HepG2 (cell line): ENCODE results near the gene SPINDOC. TPM values are rescaled to one million over a fixed set of nuclear protein-coding genes. Genes with fewer than 3 reads are reported as not detected.

Experiments used
- ATAC-seq: fragments of 200-7000 bp; cut with Tn5 transposase; 3 replicates; pipeline ENCODE4 v1.9.1; 2020; ENCODE audit warnings: mild to moderate bottlenecking, moderate library complexity
- BruUV-seq: library from RNA; stranded (reverse); fragments of 400-500 nt; replicated peaks from 2 replicates; lab custom pipeline; 2021; lab: Mats Ljungman, UMichigan
- CTCF ChIA-PET: fragments of 300-600 bp; formaldehyde crosslinking; extraction: SDS; loops from one replicate; lab custom pipeline; 2021; ENCODE audit warnings: low total read pairs, inconsistent platforms, low intra/inter-chr PET ratio; lab: Yijun Ruan, JAX
- POLR2A ChIA-PET: fragments of 350-600 bp; sonication (Branson Sonifier 250); formaldehyde crosslinking; loops from one replicate; lab custom pipeline; 2020; ENCODE audit warnings: antibody characterized with exemption, inconsistent platforms; lab: Yijun Ruan, JAX
- DNase-seq: peaks from one replicate; pipeline ENCODE4 v3.0.0-alpha.2; 2015; ENCODE audit warnings: low spot score
- FAIRE-seq: peaks from 3 replicates; lab custom pipeline; 2011; peaks lifted over from hg19 to GRCh38; lab: Jason Lieb, UNC
- H2AFZ ChIP-seq: one replicate; pipeline ENCODE4 v1.6.1; 2011; ENCODE audit warnings: low read length, inconsistent platforms
- H3K27ac ChIP-seq: fragments of 300-600 bp; 3 replicates; pipeline ENCODE4 v1.8.0; 2011; ENCODE audit warnings: mixed run types, mild to moderate bottlenecking, mixed read lengths, low read length, inconsistent platforms; ENCODE audit not compliant: insufficient read depth; ENCODE audit errors: extremely low read length
- H3K27me3 ChIP-seq, 2 experiments: fragments of 200-600 bp in 1 of 2; 2 replicates in 1 of 2; 3 replicates in 1 of 2; pipeline versions ENCODE4 v1.6.0 to v1.8.0; 2011; ENCODE audit warnings: low read length in 2 of 2, mild to moderate bottlenecking in 2 of 2, moderate library complexity in 2 of 2, inconsistent platforms in 1 of 2; ENCODE audit not compliant: insufficient read depth in 2 of 2, control insufficient read depth in 1 of 2
- H3K36me3 ChIP-seq, 2 experiments: fragments of 200-600 bp in 1 of 2; replicated peaks in 1 of 2; 2 replicates in 1 of 2; 3 replicates in 1 of 2; pipeline versions ENCODE4 v1.5.1 to v1.8.0; 2011; ENCODE audit warnings: low read length in 2 of 2, inconsistent platforms in 1 of 2; ENCODE audit not compliant: insufficient read depth in 2 of 2, control insufficient read depth in 1 of 2
- H3K4me1 ChIP-seq: 2 replicates; pipeline ENCODE4 v1.5.1; 2012; ENCODE audit warnings: low read length, inconsistent platforms; ENCODE audit not compliant: insufficient read depth
- H3K4me2 ChIP-seq: 2 replicates; pipeline ENCODE4 v1.6.0; 2011; ENCODE audit warnings: low read depth, low read length, inconsistent platforms
- H3K4me3 ChIP-seq, 3 experiments: fragments of 200-600 bp in 1 of 3; sonication (generic), shearing (Covaris generic) in 1 of 3; replicated peaks in 1 of 3; 2 replicates each; pipeline ENCODE4 v1.5.1; 2011 to 2016; ENCODE audit warnings: low read length in 3 of 3, inconsistent platforms in 2 of 3, low read depth in 2 of 3, mild to moderate bottlenecking in 2 of 3, control low read depth in 1 of 3, mixed read lengths in 1 of 3; ENCODE audit not compliant: insufficient read depth in 1 of 3
- H3K79me2 ChIP-seq: one replicate; pipeline ENCODE4 v1.6.1; 2011; ENCODE audit warnings: low read length, inconsistent platforms; ENCODE audit not compliant: insufficient read depth
- H3K9ac ChIP-seq: 2 replicates; pipeline ENCODE4 v1.6.0; 2011; ENCODE audit warnings: mild to moderate bottlenecking, low read depth, low read length, inconsistent platforms; ENCODE audit not compliant: insufficient read depth
- H3K9me3 ChIP-seq: 2 replicates; pipeline ENCODE4 v1.5.1; 2012; ENCODE audit warnings: mild to moderate bottlenecking, low read length
- H4K20me1 ChIP-seq: 2 replicates; pipeline ENCODE4 v1.6.0; 2011; ENCODE audit warnings: inconsistent platforms, mild to moderate bottlenecking, low read length, moderate library complexity; ENCODE audit not compliant: insufficient read depth
- HDAC2 ChIP-seq: sonication (generic); formaldehyde crosslinking; IDR thresholded peaks from 2 replicates; pipeline ENCODE4 v1.4.0; 2020; ENCODE audit warnings: missing genetic modification reagents
- MIXL1 ChIP-seq: IDR thresholded peaks from 2 replicates; pipeline ENCODE4 v1.6.1; 2016
- NCOA1 ChIP-seq: sonication (generic); formaldehyde crosslinking; IDR thresholded peaks from 2 replicates; pipeline ENCODE4 v1.9.0; 2021; ENCODE audit warnings: missing genetic modification reagents
- RAD21 ChIP-seq: fragments of 450-650 bp; formaldehyde crosslinking; IDR thresholded peaks from 2 replicates; pipeline ENCODE4 v1.5.0; 2020; ENCODE audit warnings: mild to moderate bottlenecking
- SP2 ChIP-seq: sonication (generic); formaldehyde crosslinking; IDR thresholded peaks from 2 replicates; pipeline ENCODE4 v1.5.1; 2020; ENCODE audit warnings: mild to moderate bottlenecking, missing genetic modification reagents
- YEATS4 ChIP-seq: sonication (generic); formaldehyde crosslinking; IDR thresholded peaks from 2 replicates; pipeline ENCODE4 v1.4.0; 2020; ENCODE audit warnings: missing genetic modification reagents, borderline replicate concordance
- ZNF180 ChIP-seq: sonication (generic); formaldehyde crosslinking; IDR thresholded peaks from 2 replicates; pipeline ENCODE4 v1.4.0; 2020; ENCODE audit warnings: low read depth, missing genetic modification reagents, borderline replicate concordance
- ZNF451 ChIP-seq: sonication (generic); formaldehyde crosslinking; IDR thresholded peaks from 2 replicates; pipeline ENCODE4 v1.5.0; 2020; ENCODE audit warnings: mild to moderate bottlenecking, missing genetic modification reagents
- ZNF652 ChIP-seq: IDR thresholded peaks from 2 replicates; pipeline ENCODE4 v1.6.1; 2016; ENCODE audit warnings: low read depth, borderline replicate concordance
- ZNF775 ChIP-seq: sonication (generic); formaldehyde crosslinking; IDR thresholded peaks from 2 replicates; pipeline ENCODE4 v1.4.0; 2020; ENCODE audit warnings: missing genetic modification reagents, mild to moderate bottlenecking, moderate library complexity, borderline replicate concordance
- ZSCAN9 ChIP-seq: IDR thresholded peaks from 2 replicates; pipeline ENCODE4 v1.6.1; 2016; ENCODE audit warnings: borderline replicate concordance
- WGBS: methylation state at CpG from one replicate; pipeline ENCODE4 v1.1.6; 2017; ENCODE audit warnings: low lambda C conversion rate; 5-methylcytosine and 5-hydroxymethylcytosine counted together
- in situ Hi-C: cut with HindIII; loops from 2 replicates; pipeline ENCODE4 v1.10.0; 2017; ENCODE audit warnings: low pct_unique_long_range_greater_than_20kb; ENCODE audit not compliant: extremely low pct_ligation_motif_present
- intact Hi-C: fragments of 100-400 bp; cut with micrococcal nuclease; formaldehyde crosslinking; loops from one replicate; pipeline ENCODE4 v1.10.0; 2022; ENCODE audit not compliant: unreplicated experiment
- polyA plus RNA-seq, 8 experiments: library from polyadenylated mRNA; depleted of rRNA in 3 of 8; stranded (reverse) in 7 of 8; unstranded in 1 of 8; fragments of >200 nt; fragmentation: Illumina TruSeq in 4 of 8; extraction: Trizol in 4 of 8; gene quantifications; 2 replicates each; pipeline versions ENCODE4 v1.2.1 to v1.2.3, GENCODE V29; 2011 to 2016; ENCODE audit warnings: low read depth in 4 of 8, missing spikeins in 1 of 8, mixed read lengths in 1 of 8; ENCODE audit not compliant: insufficient read depth in 1 of 8
- total RNA-seq, 5 experiments: library from RNA; depleted of rRNA; stranded (reverse); fragments of >200 nt; fragmentation: Illumina TruSeq; extraction: Trizol; gene quantifications; 2 replicates each; pipeline ENCODE4 v1.2.3, GENCODE V29; 2016; ENCODE audit warnings: low read depth in 1 of 5
- TF ChIP-seq, protein P1 (sequence below): sonication (generic); formaldehyde crosslinking; conservative IDR thresholded peaks from 2 replicates; pipeline ENCODE4 v1.8.0; 2022; ENCODE audit warnings: missing genetic modification reagents
- TF ChIP-seq, protein P2 (sequence below): sonication (generic); formaldehyde crosslinking; IDR thresholded peaks from 2 replicates; pipeline ENCODE4 v1.5.0; 2020; ENCODE audit warnings: missing genetic modification reagents
- TF ChIP-seq, protein P3 (sequence below): sonication (generic); formaldehyde crosslinking; IDR thresholded peaks from 2 replicates; pipeline ENCODE4 v1.4.0; 2020; ENCODE audit warnings: mild to moderate bottlenecking, missing genetic modification reagents, borderline replicate concordance

Gene SPINDOC
- total and polyA plus RNA-seq, 2 of the 13 experiments (the other 11 are each of a cell fraction or from before 2014, with no cell fraction given), result 21.4 to 29.9 TPM

DNA sequence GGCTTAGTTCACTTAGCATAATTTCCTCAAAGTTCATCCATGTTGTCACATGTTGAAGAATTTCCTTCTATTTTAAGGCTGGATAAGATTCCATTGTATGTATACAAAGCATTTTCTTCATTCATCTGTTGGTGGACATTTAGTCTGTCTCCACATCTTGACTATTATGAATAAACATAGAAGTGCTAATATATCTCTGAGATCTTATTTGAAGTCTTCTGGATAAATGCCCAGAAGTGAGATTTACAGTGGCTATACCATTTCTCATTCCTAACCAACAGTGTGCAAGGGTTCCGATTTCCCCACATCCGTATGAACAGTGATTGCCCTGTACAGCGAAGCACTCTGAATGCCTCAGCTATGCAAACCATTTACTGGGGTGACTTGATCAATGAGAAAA is 38.1 kb upstream of the SPINDOC start:
- ChIA-PET CTCF (no interaction called here), POLR2A (no interaction called here)
- no peak overlapping the region for H3K9ac ChIP-seq
- no peak overlapping the region for H3K4me3 ChIP-seq
- intact Hi-C loops (no loop called here), in situ Hi-C loops (no loop called here)
- H3K27ac ChIP-seq, result no peak overlapping the region
- peaks cover 7% of the 10 kb centered on the region for H3K4me1 ChIP-seq
- H3K79me2 ChIP-seq, result no peaks in the 10 kb centered on the region
- TF ChIP-seq, protein P1, sequence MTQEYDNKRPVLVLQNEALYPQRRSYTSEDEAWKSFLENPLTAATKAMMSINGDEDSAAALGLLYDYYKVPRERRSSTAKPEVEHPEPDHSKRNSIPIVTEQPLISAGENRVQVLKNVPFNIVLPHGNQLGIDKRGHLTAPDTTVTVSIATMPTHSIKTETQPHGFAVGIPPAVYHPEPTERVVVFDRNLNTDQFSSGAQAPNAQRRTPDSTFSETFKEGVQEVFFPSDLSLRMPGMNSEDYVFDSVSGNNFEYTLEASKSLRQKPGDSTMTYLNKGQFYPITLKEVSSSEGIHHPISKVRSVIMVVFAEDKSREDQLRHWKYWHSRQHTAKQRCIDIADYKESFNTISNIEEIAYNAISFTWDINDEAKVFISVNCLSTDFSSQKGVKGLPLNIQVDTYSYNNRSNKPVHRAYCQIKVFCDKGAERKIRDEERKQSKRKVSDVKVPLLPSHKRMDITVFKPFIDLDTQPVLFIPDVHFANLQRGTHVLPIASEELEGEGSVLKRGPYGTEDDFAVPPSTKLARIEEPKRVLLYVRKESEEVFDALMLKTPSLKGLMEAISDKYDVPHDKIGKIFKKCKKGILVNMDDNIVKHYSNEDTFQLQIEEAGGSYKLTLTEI (CRISPR knock-in tag), result no peak
- no peak for TF ChIP-seq ZNF775 (CRISPR knock-in tag)
- H4K20me1 ChIP-seq, result no peaks in the 10 kb centered on the region
- 98% methylated on average over 3 of the region's 3 CpGs for WGBS
- FAIRE-seq, result no peak
- H2AFZ ChIP-seq, result no peak overlapping the region
- ATAC-seq, result no peak
- no peaks in the 10 kb centered on the region for H3K36me3 ChIP-seq
- BruUV-seq, result no TSS peak
- H3K4me2 ChIP-seq, result no peak overlapping the region
- no peak for DNase-seq
- no peaks in the 10 kb centered on the region; a peak in 1 of 5 replicates for H3K27me3 ChIP-seq
- H3K9me3 ChIP-seq, result no peaks in the 10 kb centered on the region

DNA sequence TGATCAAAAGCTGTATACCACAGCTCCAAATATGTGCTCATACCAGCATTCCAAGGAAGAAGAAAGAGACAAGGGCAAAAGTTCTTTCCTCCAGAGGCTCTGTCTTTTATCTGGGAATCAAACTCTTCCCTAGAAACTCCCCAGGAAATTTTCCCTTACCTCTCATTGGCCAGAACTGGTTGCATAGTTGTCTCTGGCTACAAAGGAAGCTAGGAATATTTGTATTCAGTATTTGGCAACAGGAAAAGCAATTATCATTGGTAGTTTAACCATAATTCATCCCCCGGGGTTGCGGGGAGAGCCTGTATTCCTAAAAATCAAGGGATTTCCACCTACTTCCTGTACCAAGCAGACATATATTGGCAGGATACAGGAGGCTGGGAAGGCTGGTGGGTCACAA is 34.2 kb upstream of the SPINDOC start:
- no peak for DNase-seq
- no peak overlapping the region for H3K9ac ChIP-seq
- no peak for FAIRE-seq
- no peaks in the 10 kb centered on the region for H3K36me3 ChIP-seq
- ChIA-PET POLR2A (no interaction called here), CTCF (no interaction called here)
- H3K4me3 ChIP-seq, result no peak overlapping the region
- no peaks in the 10 kb centered on the region for H3K27me3 ChIP-seq
- no peaks in the 10 kb centered on the region for H3K79me2 ChIP-seq
- intact Hi-C loops (no loop called here), in situ Hi-C loops (no loop called here)
- peaks cover 9% of the 10 kb centered on the region for H3K4me1 ChIP-seq
- no peak overlapping the region for H3K27ac ChIP-seq
- ATAC-seq, result no peak
- H3K9me3 ChIP-seq, result no peaks in the 10 kb centered on the region
- BruUV-seq, result no TSS peak
- H2AFZ ChIP-seq, result no peak overlapping the region
- no peak overlapping the region for H3K4me2 ChIP-seq
- WGBS, result 75% methylated on average over 2 of the region's 2 CpGs
- no peaks in the 10 kb centered on the region for H4K20me1 ChIP-seq
- TF ChIP-seq, protein P2, sequence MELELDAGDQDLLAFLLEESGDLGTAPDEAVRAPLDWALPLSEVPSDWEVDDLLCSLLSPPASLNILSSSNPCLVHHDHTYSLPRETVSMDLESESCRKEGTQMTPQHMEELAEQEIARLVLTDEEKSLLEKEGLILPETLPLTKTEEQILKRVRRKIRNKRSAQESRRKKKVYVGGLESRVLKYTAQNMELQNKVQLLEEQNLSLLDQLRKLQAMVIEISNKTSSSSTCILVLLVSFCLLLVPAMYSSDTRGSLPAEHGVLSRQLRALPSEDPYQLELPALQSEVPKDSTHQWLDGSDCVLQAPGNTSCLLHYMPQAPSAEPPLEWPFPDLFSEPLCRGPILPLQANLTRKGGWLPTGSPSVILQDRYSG, result no peak
- no peak for TF ChIP-seq MIXL1 (CRISPR knock-in tag)
- TF ChIP-seq, protein P3, sequence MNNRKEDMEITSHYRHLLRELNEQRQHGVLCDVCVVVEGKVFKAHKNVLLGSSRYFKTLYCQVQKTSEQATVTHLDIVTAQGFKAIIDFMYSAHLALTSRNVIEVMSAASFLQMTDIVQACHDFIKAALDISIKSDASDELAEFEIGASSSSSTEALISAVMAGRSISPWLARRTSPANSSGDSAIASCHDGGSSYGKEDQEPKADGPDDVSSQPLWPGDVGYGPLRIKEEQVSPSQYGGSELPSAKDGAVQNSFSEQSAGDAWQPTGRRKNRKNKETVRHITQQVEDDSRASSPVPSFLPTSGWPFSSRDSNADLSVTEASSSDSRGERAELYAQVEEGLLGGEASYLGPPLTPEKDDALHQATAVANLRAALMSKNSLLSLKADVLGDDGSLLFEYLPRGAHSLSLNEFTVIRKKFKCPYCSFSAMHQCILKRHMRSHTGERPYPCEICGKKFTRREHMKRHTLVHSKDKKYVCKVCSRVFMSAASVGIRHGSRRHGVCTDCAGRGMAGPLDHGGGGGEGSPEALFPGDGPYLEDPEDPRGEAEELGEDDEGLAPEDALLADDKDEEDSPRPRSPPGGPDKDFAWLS (CRISPR knock-in tag), result no peak
- no peak for TF ChIP-seq ZNF451
- no peak for TF ChIP-seq ZSCAN9 (CRISPR knock-in tag)
- no peak for TF ChIP-seq ZNF652 (CRISPR knock-in tag)
- no peak for TF ChIP-seq SP2
- no peak for TF ChIP-seq HDAC2 (CRISPR knock-in tag)
- no peak for TF ChIP-seq NCOA1 (CRISPR knock-in tag)
- no peak for TF ChIP-seq ZNF180 (CRISPR knock-in tag)
- no peak for TF ChIP-seq YEATS4 (CRISPR knock-in tag)
- TF ChIP-seq RAD21 (CRISPR knock-in tag), result no peak
